H1 (cell line): ENCODE results near the gene KAT8. TPM values are rescaled to one million over a fixed set of nuclear protein-coding genes. Genes with fewer than 3 reads are reported as not detected.
A peak's percentile ranks its signal among the peaks of the same experiment; 100 is the strongest.

Experiments
- CTCF ChIA-PET: fragments of 300-600 bp; sonication (Branson Sonifier 250); formaldehyde crosslinking; loops from one replicate; lab custom pipeline; 2021; ENCODE audit not compliant: partially characterized antibody; lab: Charles Lee
- POLR2A ChIA-PET: fragments of 300-600 bp; sonication (Branson Sonifier 250); formaldehyde crosslinking; loops from one replicate; lab custom pipeline; 2021; ENCODE audit warnings: inconsistent platforms; ENCODE audit not compliant: partially characterized antibody; lab: Charles Lee
- DNase-seq, 2 experiments: peaks; one replicate each; pipeline versions ENCODE4 v3.0.0 to v3.0.0-alpha.2; 2010 to 2022; ENCODE audit warnings: low spot score in 2 of 2, low read depth in 1 of 2, mixed read lengths in 1 of 2
- FAIRE-seq: peaks from 2 replicates; lab custom pipeline; 2011; peaks lifted over from hg19 to GRCh38; lab: Jason Lieb, UNC
- H2AFZ ChIP-seq: 2 replicates; pipeline ENCODE4 v1.8.1; 2012; ENCODE audit warnings: low read length, inconsistent platforms
- H2AK5ac ChIP-seq: 2 replicates; pipeline ENCODE4 v1.6.1; 2013; ENCODE audit warnings: low read depth, low read length
- H2BK120ac ChIP-seq: replicated peaks from 2 replicates; pipeline ENCODE3; 2013; ENCODE audit warnings: low read depth, low read length, inconsistent platforms
- H2BK12ac ChIP-seq: 2 replicates; pipeline ENCODE4 v1.6.1; 2013; ENCODE audit warnings: low read depth, low read length
- H2BK15ac ChIP-seq: 2 replicates; pipeline ENCODE4 v1.6.1; 2013; ENCODE audit warnings: low read length
- H2BK20ac ChIP-seq: 2 replicates; pipeline ENCODE4 v1.6.1; 2013; ENCODE audit warnings: low read length
- H2BK5ac ChIP-seq: 2 replicates; pipeline ENCODE4 v1.6.1; 2013; ENCODE audit warnings: low read depth, low read length
- H3K14ac ChIP-seq: 2 replicates; pipeline ENCODE4 v1.6.1; 2013; ENCODE audit warnings: inconsistent platforms; ENCODE audit not compliant: insufficient read length
- H3K18ac ChIP-seq: 2 replicates; pipeline ENCODE4 v1.6.1; 2013; ENCODE audit warnings: low read length; ENCODE audit errors: extremely low read depth
- H3K23ac ChIP-seq: 2 replicates; pipeline ENCODE4 v1.6.1; 2013; ENCODE audit warnings: inconsistent platforms; ENCODE audit not compliant: insufficient read length
- H3K23me2 ChIP-seq: 2 replicates; pipeline ENCODE4 v1.6.1; 2013; ENCODE audit warnings: low read depth, low read length
- H3K27ac ChIP-seq: 2 replicates; pipeline ENCODE4 v1.6.1; 2011; ENCODE audit warnings: low read depth, low read length, inconsistent platforms
- H3K27me3 ChIP-seq, 4 experiments: replicated peaks in 1 of 4; 1 replicate in 1 of 4; 2 replicates in 3 of 4; pipeline versions ENCODE4 v1.6.1 to v1.8.1; 2011 to 2013; ENCODE audit warnings: low read length in 3 of 4, mild to moderate bottlenecking in 3 of 4, inconsistent platforms in 2 of 4, mixed read lengths in 2 of 4, moderate library complexity in 1 of 4; ENCODE audit not compliant: control insufficient read depth in 3 of 4, insufficient read depth in 3 of 4; ENCODE audit errors: extremely low read depth in 1 of 4
- H3K36me3 ChIP-seq, 4 experiments: 2 replicates each; pipeline versions ENCODE4 v1.6.1 to v1.8.1; 2011 to 2013; ENCODE audit warnings: mild to moderate bottlenecking in 4 of 4, low read length in 3 of 4, moderate library complexity in 2 of 4, control low read depth in 1 of 4, inconsistent platforms in 1 of 4; ENCODE audit not compliant: insufficient read depth in 4 of 4, control insufficient read depth in 2 of 4
- H3K4ac ChIP-seq: replicated peaks from 2 replicates; pipeline ENCODE3; 2013; ENCODE audit warnings: low read length, low read depth, mixed read lengths, inconsistent platforms; ENCODE audit not compliant: insufficient read length
- H3K4me1 ChIP-seq, 4 experiments: replicated peaks in 1 of 4; 1 replicate in 1 of 4; 2 replicates in 3 of 4; pipeline versions ENCODE4 v1.6.1 to v1.8.1; 2011 to 2013; ENCODE audit warnings: low read length in 3 of 4, inconsistent platforms in 2 of 4, mixed read lengths in 1 of 4; ENCODE audit not compliant: insufficient read depth in 4 of 4, control insufficient read depth in 3 of 4
- H3K4me2 ChIP-seq, 2 experiments: 2 replicates each; pipeline versions ENCODE4 v1.6.1 to v1.8.1; 2011 to 2013; ENCODE audit warnings: low read depth in 2 of 2, low read length in 2 of 2, control low read depth in 1 of 2, inconsistent platforms in 1 of 2, mild to moderate bottlenecking in 1 of 2; ENCODE audit not compliant: insufficient read depth in 1 of 2
- H3K4me3 ChIP-seq, 4 experiments: fragments of 200-600, 300-600 bp in 1 of 4; sonication (generic), shearing (Covaris generic), sonication (Bioruptor Twin) in 1 of 4; 2 replicates each; pipeline versions ENCODE4 v1.5.1 to v1.8.1; 2011 to 2016; ENCODE audit warnings: low read length in 4 of 4, low read depth in 3 of 4, control low read depth in 2 of 4, inconsistent platforms in 2 of 4, mild to moderate bottlenecking in 2 of 4, mixed read lengths in 1 of 4, moderate library complexity in 1 of 4; ENCODE audit not compliant: insufficient read depth in 2 of 4; ENCODE audit errors: extremely low read depth in 1 of 4
- H3K56ac ChIP-seq: replicated peaks from 2 replicates; pipeline ENCODE3; 2013; ENCODE audit warnings: low read depth, mild to moderate bottlenecking, mixed read lengths, low read length, inconsistent platforms; ENCODE audit not compliant: insufficient read length
- H3K79me1 ChIP-seq: 2 replicates; pipeline ENCODE4 v1.6.1; 2013; ENCODE audit warnings: low read depth, low read length, control low read depth
- H3K79me2 ChIP-seq, 2 experiments: 2 replicates each; pipeline versions ENCODE4 v1.6.1 to v1.8.1; 2012 to 2013; ENCODE audit warnings: low read length in 2 of 2, mild to moderate bottlenecking in 2 of 2, inconsistent platforms in 1 of 2; ENCODE audit not compliant: insufficient read depth in 2 of 2, control insufficient read depth in 1 of 2
- H3K9ac ChIP-seq, 4 experiments: replicated peaks in 1 of 4; 1 replicate in 1 of 4; 2 replicates in 3 of 4; pipeline versions ENCODE4 v1.6.1 to v1.8.1; 2011 to 2013; ENCODE audit warnings: low read depth in 3 of 4, low read length in 3 of 4, control low read depth in 2 of 4, mild to moderate bottlenecking in 2 of 4, moderate library complexity in 2 of 4, inconsistent platforms in 1 of 4; ENCODE audit errors: extremely low read depth in 1 of 4
- H3K9me3 ChIP-seq, 2 experiments: 2 replicates each; pipeline versions ENCODE4 v1.6.1 to v1.8.1; 2012 to 2013; ENCODE audit warnings: mild to moderate bottlenecking in 2 of 2, moderate library complexity in 2 of 2, control low read depth in 1 of 2, inconsistent platforms in 1 of 2, low read depth in 1 of 2, low read length in 1 of 2, mixed read lengths in 1 of 2; ENCODE audit not compliant: insufficient read depth in 2 of 2
- H4K20me1 ChIP-seq, 2 experiments: replicated peaks in 1 of 2; 2 replicates each; pipeline versions ENCODE3 to v1.8.1; 2011 to 2013; ENCODE audit warnings: inconsistent platforms in 2 of 2, low read length in 2 of 2, mild to moderate bottlenecking in 1 of 2; ENCODE audit not compliant: insufficient read depth in 2 of 2, control insufficient read depth in 1 of 2
- H4K5ac ChIP-seq: 2 replicates; pipeline ENCODE4 v1.6.1; 2013; ENCODE audit warnings: low read length, low read depth, mixed read lengths, inconsistent platforms; ENCODE audit not compliant: insufficient read length
- H4K8ac ChIP-seq: 2 replicates; pipeline ENCODE4 v1.8.0; 2013; ENCODE audit warnings: mild to moderate bottlenecking, moderate library complexity, low read length, inconsistent platforms; ENCODE audit not compliant: insufficient read depth; ENCODE audit errors: extremely low read depth
- H4K91ac ChIP-seq: replicated peaks from 2 replicates; pipeline ENCODE3; 2013; ENCODE audit warnings: low read length, mixed read lengths, inconsistent platforms; ENCODE audit not compliant: insufficient read length
- CBX8 ChIP-seq: fragments of 300-800, 300-1000 bp; sonication (generic); IDR thresholded peaks from 2 replicates; pipeline ENCODE4 v1.7.1; 2016; ENCODE audit warnings: low read depth, low read length, borderline replicate concordance
- CEBPB ChIP-seq: IDR thresholded peaks from 2 replicates; pipeline ENCODE4 v1.6.1; 2012; ENCODE audit warnings: low read depth, low read length
- E2F6 ChIP-seq: IDR thresholded peaks from 2 replicates; pipeline ENCODE4 v1.6.1; 2012; ENCODE audit warnings: inconsistent platforms
- EP300 ChIP-seq, 2 experiments: IDR thresholded peaks; 1 replicate in 1 of 2; 2 replicates in 1 of 2; pipeline ENCODE4 v1.6.1; 2011 to 2012; ENCODE audit warnings: low read depth in 2 of 2, low read length in 2 of 2, mild to moderate bottlenecking in 2 of 2, borderline replicate concordance in 1 of 2, inconsistent platforms in 1 of 2, moderate library complexity in 1 of 2
- KDM4A ChIP-seq: IDR thresholded peaks from one replicate; pipeline ENCODE4 v1.7.1; 2012; ENCODE audit warnings: low read depth, mild to moderate bottlenecking, moderate library complexity, low read length, inconsistent platforms; ENCODE audit not compliant: severe bottlenecking
- MAX ChIP-seq: IDR thresholded peaks from 2 replicates; pipeline ENCODE4 v1.6.1; 2012; ENCODE audit warnings: inconsistent platforms
- SP1 ChIP-seq: IDR thresholded peaks from 2 replicates; pipeline ENCODE4 v1.6.1; 2011; ENCODE audit warnings: low read depth, low read length
- SUZ12 ChIP-seq: fragments of 200-600 bp; sonication (generic); IDR thresholded peaks from 2 replicates; pipeline ENCODE4 v1.6.1; 2012; ENCODE audit warnings: mild to moderate bottlenecking, inconsistent platforms, low read length, moderate library complexity, mixed read lengths
- TAF1 ChIP-seq: IDR thresholded peaks from 2 replicates; pipeline ENCODE4 v1.6.1; 2011; ENCODE audit warnings: mild to moderate bottlenecking, low read depth, low read length
- USF2 ChIP-seq: IDR thresholded peaks from 2 replicates; pipeline ENCODE4 v1.6.1; 2011; ENCODE audit warnings: low read length, improper control_type of control experiment
- WGBS, 2 experiments: shearing (Covaris generic) in 1 of 2; methylation state at CpG; one replicate each; pipeline versions ENCODE4 v1.1.6 to v1.1.7; 2013 to 2015; ENCODE audit warnings: low lambda C conversion rate in 2 of 2, mixed read lengths in 2 of 2, inconsistent platforms in 1 of 2, low coverage in 1 of 2, missing lambda C conversion rate in 1 of 2; ENCODE audit not compliant: insufficient replicate concordance in 2 of 2, insufficient coverage in 1 of 2, insufficient read length in 1 of 2; ENCODE audit errors: extremely low coverage in 1 of 2, missing lambda C conversion rate in 1 of 2; 5-methylcytosine and 5-hydroxymethylcytosine counted together
- polyA plus RNA-seq, 7 experiments: library from polyadenylated mRNA; depleted of rRNA in 3 of 7; stranded (reverse) in 5 of 7; unstranded in 2 of 7; fragments of >200 nt in 5 of 7; fragments of 200-250 nt in 2 of 7; gene quantifications; 1 replicate in 5 of 7; 2 replicates in 1 of 7; 4 replicates in 1 of 7; pipeline versions ENCODE4 v1.2.1 to v1.2.3, GENCODE V29; 2011 to 2013; ENCODE audit warnings: missing spikeins in 2 of 7, mixed read lengths in 2 of 7
- total RNA-seq: library from RNA; stranded (reverse); fragmentation: NEBNext Ultra II Directional; extraction: Animal tissue kit (Norgen Biotek cat#: 25700); gene quantifications from 2 replicates; pipeline ENCODE4 v1.2.1, GENCODE V29; 2021

The KAT8 gene
- total and polyA plus RNA-seq, 2 of the 8 experiments (the other 6 are each of a cell fraction or from before 2014, with no cell fraction given) = 52.6 to 61.6 TPM

DNA sequence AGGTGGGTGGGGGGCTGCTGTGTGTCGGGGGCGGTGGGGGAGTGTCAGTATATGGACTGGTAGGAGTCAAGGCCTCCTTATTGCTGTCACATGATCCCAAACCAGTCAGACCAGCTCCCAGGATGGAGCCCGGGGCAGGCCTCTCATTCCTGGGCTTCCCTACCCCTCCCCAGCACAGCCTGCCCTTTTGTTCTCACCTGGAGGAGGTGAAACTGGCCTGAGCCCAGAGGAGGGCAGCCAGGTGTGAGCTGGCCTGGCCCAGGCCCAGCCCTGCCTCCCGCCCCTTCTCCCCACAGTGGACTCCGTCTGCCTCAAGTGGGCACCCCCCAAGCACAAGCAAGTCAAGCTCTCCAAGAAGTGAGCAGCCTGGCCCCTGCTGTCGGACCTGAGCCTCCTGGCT, 13.4 kb downstream of the KAT8 start:
- peaks cover 6% of the 10 kb centered on the region in 2 experiments for H4K20me1 ChIP-seq
- H3K56ac ChIP-seq = no peak overlapping the region
- H3K27ac ChIP-seq = peak overlapping the region; percentile 37; the same call in 1 of the 2 replicates
- peaks cover 7% of the 10 kb centered on the region for H3K79me1 ChIP-seq
- WGBS, 2 experiments = 64% methylated on average over 5 of the region's 6 CpGs; no CpG with 5 or more reads in 1 of the 2 experiments
- H4K91ac ChIP-seq = no peak overlapping the region
- DNase-seq (peak in 1 of 2 experiments; percentile 66), FAIRE-seq (no peak)
- peak overlapping the region; percentile 75; the same call in 1 of the 2 replicates for H2BK5ac ChIP-seq
- H2BK12ac ChIP-seq = no peak overlapping the region
- H2BK20ac ChIP-seq = no peak overlapping the region
- no peaks in the 10 kb centered on the region for H3K9me3 ChIP-seq
- ChIA-PET POLR2A (interaction anchor here (0.8 to 34.9 kb wide), 10 partner anchors 5 to 147 kb away, joined by 3 to 713 read pairs (median 5); partner anchors contain the start of genes BCKDK, FUS, KAT8 and PRSS36), CTCF (interaction anchor here (0.5 to 1.3 kb wide), 5 partner anchors 11 to 1229 kb away, joined by 3 to 4 read pairs (median 3); no protein-coding TSS in a partner anchor)
- no peak overlapping the region for H2AK5ac ChIP-seq
- peaks cover 0 to 35% (median 31%) of the 10 kb centered on the region in 4 experiments; a peak in 6 of 7 replicates for H3K4me1 ChIP-seq
- H2AFZ ChIP-seq = no peak overlapping the region
- H4K5ac ChIP-seq = peak overlapping the region; percentile 58
- peaks cover 0 to 19% of the 10 kb centered on the region in 2 experiments; a peak in 2 of 4 replicates for H3K79me2 ChIP-seq
- H3K4me2 ChIP-seq = peak overlapping the region in 1 of 2 experiments; percentile 2; a peak in 1 of 4 replicates
- H4K8ac ChIP-seq = no peak overlapping the region
- peak overlapping the region in 1 of 4 experiments; percentile 5; a peak in 2 of 8 replicates for H3K4me3 ChIP-seq
- H3K18ac ChIP-seq = peak overlapping the region; percentile 71
- peaks cover 16% of the 10 kb centered on the region for H3K23me2 ChIP-seq
- H3K23ac ChIP-seq = no peak overlapping the region
- no peak overlapping the region for H3K14ac ChIP-seq
- H2BK120ac ChIP-seq = no peak overlapping the region
- no peaks in the 10 kb centered on the region for H3K27me3 ChIP-seq
- no peak overlapping the region for H3K4ac ChIP-seq
- no peak overlapping the region; a peak in 1 of 7 replicates for H3K9ac ChIP-seq
- no peak overlapping the region for H2BK15ac ChIP-seq
- H3K36me3 ChIP-seq = peaks cover 14 to 27% (median 19%) of the 10 kb centered on the region in 4 experiments
- TF ChIP-seq EP300 (IDR thresholded peaks at IDR 0.05; ENCODE audit: borderline replicate concordance in 1 of 2, low read depth in 2 of 2, low read length in 2 of 2) = peak in 1 of 2 experiments; percentile 15; a peak in 1 of 3 replicates
- peak; percentile 14; the same call in 1 of the 2 replicates for TF ChIP-seq MAX
- TF ChIP-seq TAF1 = peak; percentile 58
- peak; percentile 74; the same call in 1 of the 2 replicates for TF ChIP-seq SP1
- TF ChIP-seq USF2 = peak; percentile 44
- TF ChIP-seq SUZ12 = no peak
- TF ChIP-seq CEBPB = no peak
- no peak for TF ChIP-seq KDM4A
- no peak for TF ChIP-seq CBX8
- TF ChIP-seq E2F6 = no peak
